C1 segment of cervical spinal cord (tissue), 14 donors: ENCODE data around the gene DCAF6.
A peak's percentile ranks its signal among the peaks of the same experiment; 100 is the strongest.
"Not testable (repeated sequence)": the region's sequence is repeated elsewhere in the genome, so short reads cannot be mapped to it uniquely, and the experiment has no call there.

Source experiments
- DNase-seq, 14 donors: peaks; one replicate each; lab custom pipeline; 2025; lab: John Stamatoyannopoulos, UW

Gene DCAF6

GRCh38 chr1:168009322-168009721, 72.8 kb downstream of the DCAF6 start:
- DNase-seq, result no peak

- no peak for DNase-seq
These were observed 82.9 kb downstream of the DCAF6 start for GRCh38 chr1:168019407-168019806.

GRCh38 chr1:168031198-168031597, 94.7 kb downstream of the DCAF6 start:
- DNase-seq, result no peak

GRCh38 chr1:168031627-168032026, 95.1 kb downstream of the DCAF6 start:
- DNase-seq, result no peak

GRCh38 chr1:168032029-168032428, 95.5 kb downstream of the DCAF6 start:
- no peak for DNase-seq

- DNase-seq, result no peak
These were observed 98.9 kb downstream of the DCAF6 start for GRCh38 chr1:168035345-168035744.

- DNase-seq, result no peak
These were observed 105.9 kb downstream of the DCAF6 start for GRCh38 chr1:168042362-168042761.

- DNase-seq, result no peak
These were observed 108.8 kb downstream of the DCAF6 start for GRCh38 chr1:168045311-168045710.

GRCh38 chr1:168050307-168050706, 113.8 kb downstream of the DCAF6 start:
- DNase-seq, result no peak

- no peak for DNase-seq
These were observed 114.4 kb downstream of the DCAF6 start for GRCh38 chr1:168050880-168051279.

- no peak for DNase-seq
These were observed 117.2 kb downstream of the DCAF6 start for GRCh38 chr1:168053681-168054080.

- DNase-seq, result peak in 1 of 14 donors; percentile 1
These were observed 117.6 kb downstream of the DCAF6 start for GRCh38 chr1:168054117-168054516.

GRCh38 chr1:168056152-168056551, 119.7 kb downstream of the DCAF6 start:
- not testable (repeated sequence) for DNase-seq

- DNase-seq, result no peak
These were observed 120.9 kb downstream of the DCAF6 start for GRCh38 chr1:168057355-168057754.

- no peak for DNase-seq
These were observed 121.4 kb downstream of the DCAF6 start for GRCh38 chr1:168057921-168058320.

- no peak for DNase-seq
These were observed 127.7 kb downstream of the DCAF6 start for GRCh38 chr1:168064216-168064615.

GRCh38 chr1:168065506-168065905, 129.0 kb downstream of the DCAF6 start:
- DNase-seq, result no peak

GRCh38 chr1:168069384-168069783, 132.9 kb downstream of the DCAF6 start:
- DNase-seq, result no peak

GRCh38 chr1:168079761-168080160, 143.3 kb downstream of the DCAF6 start:
- no peak for DNase-seq

GRCh38 chr1:168081373-168082007, 145.0 kb downstream of the DCAF6 start:
- DNase-seq, result no peak

- peak in 11 of 14 donors; percentile 14 to 60 (median 38) for DNase-seq
These were observed 145.8 kb downstream of the DCAF6 start for GRCh38 chr1:168082008-168082876.

- no peak for DNase-seq
These were observed 147.2 kb downstream of the DCAF6 start for GRCh38 chr1:168083456-168084325.
